Urothelium cell line (cell line): ENCODE data around the gene CLTB.
"Not testable (repeated sequence)": the region's sequence is repeated elsewhere in the genome, so short reads cannot be mapped to it uniquely, and the experiment has no call there.

Source experiments
- DNase-seq: peaks from one replicate; pipeline ENCODE4 v3.0.0; 2011; ENCODE audit warnings: low spot score, mixed read lengths
- FAIRE-seq: peaks from 2 replicates; lab custom pipeline; 2011; peaks lifted over from hg19 to GRCh38; lab: Jason Lieb, UNC

Gene CLTB

DNA sequence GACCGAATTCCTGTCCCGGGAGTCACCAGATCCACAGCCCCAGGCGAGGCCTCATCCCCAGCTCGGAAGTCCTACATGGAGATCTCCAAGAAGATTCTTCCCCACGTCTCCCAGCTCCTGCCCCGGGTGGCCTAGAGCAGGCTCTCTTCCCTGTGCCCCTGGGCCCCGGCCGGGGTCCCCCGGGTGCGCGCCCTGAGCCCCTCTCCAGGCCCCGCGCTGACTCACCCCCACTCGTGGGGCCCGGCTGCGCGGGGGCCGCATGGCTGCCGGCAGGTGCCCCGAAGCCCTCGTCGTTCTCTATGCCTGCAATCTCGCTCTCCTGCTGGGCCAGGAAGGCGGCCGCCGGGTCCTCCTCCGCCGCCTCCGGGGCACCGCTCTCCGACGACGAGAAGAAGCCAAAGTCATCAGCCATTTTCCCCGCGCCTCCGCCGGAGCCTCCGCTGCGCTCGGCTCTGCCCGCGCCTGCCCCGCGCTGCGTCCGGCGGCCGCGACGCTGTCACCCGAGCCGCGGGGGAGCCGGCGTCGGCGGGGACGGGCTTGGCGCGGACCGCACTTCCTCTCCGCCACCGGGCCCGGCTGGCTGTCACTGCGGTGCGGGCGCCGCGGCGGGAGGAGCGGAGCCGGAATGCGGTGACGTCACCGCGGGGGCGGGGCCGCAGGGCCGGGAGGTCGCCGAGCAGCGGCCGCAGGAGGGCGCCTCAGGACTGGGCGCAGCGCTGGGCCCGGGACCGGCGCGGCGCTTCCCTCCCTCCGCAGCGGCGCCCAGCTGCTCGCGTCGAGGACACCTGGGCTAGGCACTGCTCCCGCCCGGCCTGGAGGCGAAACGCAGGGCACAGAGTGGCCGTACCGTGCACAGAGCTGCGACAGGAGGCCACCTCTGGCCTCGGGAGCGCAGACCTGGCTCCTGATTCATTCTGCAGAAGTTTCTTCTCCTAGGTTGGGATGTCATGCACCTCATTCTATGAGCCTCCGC, at the start of gene CLTB:
Gene CLTB (minus strand): TSS at position 588 of the 973 bp plus-strand sequence. CDS start 176 bp downstream, at position 412.
- DNase-seq (peak; percentile 95), FAIRE-seq (peak; percentile 84)

GRCh38 chr5:176463113-176463764, 46.9 kb upstream of the CLTB start:
- FAIRE-seq (no peak), DNase-seq (no peak)

- FAIRE-seq: no peak
- DNase-seq: no peak
These were observed 45.0 kb upstream of the CLTB start for GRCh38 chr5:176461349-176461748.

DNA sequence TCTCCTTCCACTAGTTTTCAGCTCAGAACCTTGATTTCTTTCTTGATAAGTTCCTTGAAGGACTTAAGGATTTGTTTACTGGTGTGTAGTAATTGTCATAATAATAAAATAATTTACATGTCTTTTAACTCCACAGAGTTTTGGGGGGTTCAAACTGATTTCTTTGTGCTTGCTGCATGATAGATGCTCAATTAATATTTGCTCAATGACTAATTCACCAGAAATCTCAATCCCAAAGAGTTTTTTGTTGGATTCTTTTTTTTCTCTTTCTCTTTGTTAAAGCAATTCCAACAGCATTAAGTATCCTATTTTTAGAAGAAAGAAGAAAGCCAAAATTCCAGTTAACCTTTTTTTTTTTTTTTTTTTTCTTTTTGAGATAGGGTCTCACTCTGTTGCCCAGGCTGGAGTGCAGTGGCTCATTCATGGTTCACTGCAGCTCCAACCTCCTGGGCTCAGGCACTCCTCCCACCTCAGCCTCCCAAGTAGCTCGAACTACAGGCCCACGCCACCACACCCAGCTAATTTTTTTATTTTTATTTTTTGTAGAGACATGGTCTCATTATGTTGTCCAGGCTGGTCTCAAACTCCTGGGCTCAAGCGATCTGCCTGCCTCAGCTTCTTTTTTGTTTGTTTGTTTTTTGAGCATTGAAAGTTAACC, 42.7 kb upstream of the CLTB start:
- DNase-seq (no peak), FAIRE-seq (no peak)

DNA sequence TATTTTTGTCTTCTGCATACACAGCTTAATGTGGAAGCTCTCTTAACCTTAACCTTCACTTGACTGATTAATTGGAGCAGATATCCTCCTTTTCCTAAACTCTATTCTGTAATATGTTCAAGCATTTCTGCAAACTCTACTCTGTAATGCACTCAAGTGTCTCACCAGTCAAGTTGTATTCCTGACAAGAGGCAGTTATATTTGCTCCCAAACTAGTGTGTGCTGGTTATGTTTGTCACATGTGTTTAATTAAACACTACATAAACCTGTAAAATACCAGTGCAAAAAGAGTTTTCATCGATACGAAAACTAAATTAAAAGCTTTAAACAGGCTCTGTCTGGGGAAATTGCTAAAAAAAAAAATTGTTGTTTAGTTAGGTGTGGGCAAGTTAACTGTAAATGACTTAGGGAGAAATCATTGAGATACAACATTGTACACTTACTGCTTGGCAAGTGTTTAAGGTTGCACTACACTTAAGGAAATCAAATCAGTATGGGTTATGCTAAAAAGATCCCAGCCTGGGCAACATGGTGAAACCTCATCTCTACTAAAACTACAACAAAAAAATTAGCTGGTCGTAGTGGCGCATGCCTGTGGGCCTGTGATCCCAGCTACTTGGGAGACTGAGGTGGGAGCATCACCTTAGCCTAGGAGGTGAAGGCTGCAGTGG, 38.5 kb upstream of the CLTB start:
- DNase-seq: no peak
- no peak for FAIRE-seq

GRCh38 chr5:176450077-176450476, 33.7 kb upstream of the CLTB start:
- DNase-seq: no peak
- FAIRE-seq: no peak

DNA sequence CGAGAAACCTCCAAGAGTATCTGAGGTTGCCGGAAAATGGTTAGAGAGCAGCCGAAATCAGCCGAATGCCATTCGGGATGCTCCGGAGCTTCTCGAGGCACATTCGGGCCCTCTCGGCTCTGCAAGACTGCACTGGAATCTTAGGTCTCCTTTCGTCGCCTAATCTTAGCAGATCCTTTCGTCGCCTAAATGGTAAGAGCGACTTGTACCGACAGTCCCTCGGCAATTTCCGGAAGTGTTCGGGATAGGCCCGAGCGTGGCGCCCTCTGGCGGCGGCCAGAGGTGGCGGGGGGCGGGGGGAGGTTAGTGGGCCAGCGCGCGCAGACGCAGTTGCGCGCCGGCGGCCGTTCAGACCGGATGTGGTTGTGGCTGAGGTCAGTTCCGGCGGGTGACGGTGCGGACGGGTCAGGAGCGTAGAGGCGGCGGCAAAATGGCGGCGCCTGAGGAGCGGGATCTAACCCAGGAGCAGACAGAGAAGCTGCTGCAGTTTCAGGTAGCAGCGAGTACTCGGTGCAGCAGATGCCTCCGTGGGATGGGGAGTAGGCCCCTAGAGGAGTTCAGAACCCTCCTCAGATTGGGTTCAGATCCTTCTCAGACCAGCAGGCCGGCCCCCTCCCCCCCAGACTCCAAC, 31.8 kb upstream of the CLTB start, which contains the start of gene FAF2:
Gene FAF2 (plus strand): TSS at position 408 of the 631 bp plus-strand sequence. CDS start 23 bp downstream, at position 431.
- DNase-seq (peak; percentile 99), FAIRE-seq (peak; percentile 69)

DNA sequence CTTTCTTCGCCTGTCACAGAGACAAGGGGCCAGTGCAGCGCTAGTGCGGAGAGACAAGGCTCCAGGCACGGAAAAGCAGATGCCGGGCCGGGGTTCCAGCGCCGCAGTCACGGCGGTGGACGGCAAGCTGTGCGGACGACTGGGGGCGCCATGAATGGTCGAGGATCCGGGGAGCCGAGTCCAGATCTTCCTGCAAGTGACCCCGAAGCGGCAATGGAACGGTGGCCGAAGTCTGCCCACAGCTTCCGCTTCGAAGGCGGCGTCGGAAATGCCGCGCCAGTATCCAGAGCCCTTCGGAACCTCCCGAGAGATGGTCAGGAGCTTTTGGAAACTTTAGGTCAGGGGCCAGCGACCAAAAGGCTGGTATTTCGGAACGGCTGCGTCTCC, 31.2 kb upstream of the CLTB start:
- peak; percentile 36 for DNase-seq
- no peak for FAIRE-seq

DNA sequence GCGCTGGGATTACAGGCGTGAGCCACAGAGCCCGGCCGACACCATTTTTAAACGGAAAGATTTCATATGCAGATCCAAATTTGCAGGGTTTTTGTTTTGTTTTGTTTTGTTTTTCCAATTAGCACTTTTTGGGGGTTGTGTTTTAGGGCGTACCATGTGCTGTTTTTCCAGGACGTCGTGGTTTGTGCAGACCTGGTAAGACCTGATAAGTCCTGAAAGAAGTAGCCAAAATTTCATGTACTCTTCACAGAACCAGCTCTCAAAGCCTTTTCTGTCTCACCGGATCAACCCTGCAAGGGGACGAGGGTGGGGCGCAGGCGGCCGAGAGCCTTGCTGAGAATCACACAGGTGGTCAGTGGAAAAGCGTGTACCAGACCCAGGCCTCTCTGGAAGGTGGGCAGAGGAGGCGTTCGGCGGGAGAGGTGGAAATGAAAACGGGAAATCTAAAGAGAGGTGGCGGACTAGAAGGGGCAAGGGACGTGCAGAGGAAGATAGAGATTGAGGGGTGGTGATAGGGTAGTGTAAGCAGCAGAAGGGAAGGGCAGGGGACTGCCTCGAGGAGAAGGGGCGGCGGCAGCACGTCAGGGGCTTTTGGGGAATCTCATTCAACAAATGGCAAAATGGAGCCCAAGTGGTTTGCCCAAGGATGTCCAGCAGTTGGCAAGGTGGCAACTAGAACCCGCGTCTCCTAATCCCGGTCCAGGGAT, 30.7 kb upstream of the CLTB start:
- DNase-seq: no peak
- no peak for FAIRE-seq

DNA sequence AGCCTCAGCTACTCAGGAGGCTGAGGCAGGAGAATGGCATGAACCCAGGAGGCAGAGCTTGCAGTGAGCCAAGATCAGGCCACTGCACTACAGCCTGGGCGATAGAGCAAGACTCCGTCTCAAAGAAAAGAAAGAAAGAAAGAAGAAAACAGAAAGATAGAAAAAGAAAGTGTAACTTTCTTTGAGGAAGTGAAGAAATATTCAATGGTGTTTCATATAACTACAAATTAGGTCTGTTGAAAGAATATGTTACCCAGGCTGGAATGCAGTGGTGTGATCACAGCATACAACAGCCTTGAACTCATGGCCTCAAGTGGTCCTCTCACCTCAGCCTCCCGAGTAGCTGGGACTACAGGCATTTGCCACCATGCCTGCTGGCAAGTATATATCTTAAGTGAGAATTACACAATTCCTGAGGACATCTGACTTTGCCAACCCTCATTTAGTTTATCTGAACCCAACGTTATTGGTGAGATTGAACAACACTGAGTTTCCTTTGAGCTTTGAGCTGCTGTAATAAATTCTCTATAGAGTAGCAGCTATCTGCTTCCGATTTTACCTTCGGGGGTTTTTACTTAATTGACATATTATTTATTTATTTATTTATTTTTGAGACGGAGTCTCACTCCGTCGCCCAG, 29.8 kb upstream of the CLTB start:
- FAIRE-seq: no peak
- DNase-seq: no peak

GRCh38 chr5:176444742-176445141, 28.4 kb upstream of the CLTB start:
- DNase-seq (no peak), FAIRE-seq (no peak)

DNA sequence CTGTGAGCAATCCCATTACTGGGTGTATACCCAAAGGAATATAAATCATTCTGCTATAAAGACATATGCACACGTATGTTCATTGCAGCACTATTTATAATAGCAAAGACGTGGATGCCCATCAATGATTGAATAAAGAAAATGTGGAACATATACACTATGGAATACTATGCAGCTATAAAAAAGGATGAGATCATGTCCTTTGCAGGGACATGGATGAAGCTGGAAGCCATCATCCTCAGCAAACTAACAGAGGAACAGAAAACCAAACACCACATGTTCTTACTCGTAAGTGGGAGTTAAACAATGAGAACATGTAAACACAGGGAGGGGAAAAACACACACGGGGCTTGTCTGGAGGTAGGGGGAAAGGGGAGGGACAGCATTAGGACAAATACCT, 26.6 kb upstream of the CLTB start:
- not testable (repeated sequence) for DNase-seq, FAIRE-seq

- FAIRE-seq (no peak), DNase-seq (no peak)
These were observed 25.6 kb upstream of the CLTB start for GRCh38 chr5:176441921-176442323.

DNA sequence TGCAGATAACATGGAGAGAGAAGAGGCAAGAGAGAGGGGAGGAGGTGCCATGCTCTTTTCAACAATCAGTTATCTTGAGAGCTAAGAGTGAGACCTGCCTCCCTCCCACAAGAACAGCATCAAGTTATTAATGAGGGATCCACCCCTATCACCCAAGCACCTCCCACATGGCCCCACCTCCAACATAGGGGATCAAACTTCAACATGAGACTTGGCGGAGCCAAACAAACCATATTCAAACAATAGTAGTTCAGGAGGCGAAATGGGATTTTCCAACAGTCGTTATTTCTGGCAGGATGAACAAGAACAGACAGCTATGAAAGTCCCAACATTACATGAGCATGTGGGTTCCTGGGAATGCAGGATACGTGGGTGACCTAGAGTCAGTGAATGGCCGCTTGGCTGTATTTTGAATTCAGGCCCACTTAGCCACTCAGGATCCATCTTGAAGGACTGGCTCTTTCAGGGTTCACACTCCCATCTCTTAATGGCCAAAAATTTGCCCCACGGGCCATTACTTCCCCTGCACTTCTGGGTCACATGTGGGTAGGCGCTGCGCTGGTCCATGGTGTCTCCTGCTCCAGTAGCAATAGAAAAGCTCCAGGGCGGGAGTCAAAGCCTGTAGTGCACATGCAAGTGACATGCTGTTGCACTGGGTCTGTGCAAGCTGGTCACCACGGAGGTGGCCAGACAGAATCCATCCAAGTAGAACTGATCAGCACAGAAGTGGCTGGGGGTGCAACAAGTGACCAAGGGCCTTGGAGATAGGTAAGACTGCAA, 24.8 kb upstream of the CLTB start:
- DNase-seq (no peak), FAIRE-seq (no peak)

DNA sequence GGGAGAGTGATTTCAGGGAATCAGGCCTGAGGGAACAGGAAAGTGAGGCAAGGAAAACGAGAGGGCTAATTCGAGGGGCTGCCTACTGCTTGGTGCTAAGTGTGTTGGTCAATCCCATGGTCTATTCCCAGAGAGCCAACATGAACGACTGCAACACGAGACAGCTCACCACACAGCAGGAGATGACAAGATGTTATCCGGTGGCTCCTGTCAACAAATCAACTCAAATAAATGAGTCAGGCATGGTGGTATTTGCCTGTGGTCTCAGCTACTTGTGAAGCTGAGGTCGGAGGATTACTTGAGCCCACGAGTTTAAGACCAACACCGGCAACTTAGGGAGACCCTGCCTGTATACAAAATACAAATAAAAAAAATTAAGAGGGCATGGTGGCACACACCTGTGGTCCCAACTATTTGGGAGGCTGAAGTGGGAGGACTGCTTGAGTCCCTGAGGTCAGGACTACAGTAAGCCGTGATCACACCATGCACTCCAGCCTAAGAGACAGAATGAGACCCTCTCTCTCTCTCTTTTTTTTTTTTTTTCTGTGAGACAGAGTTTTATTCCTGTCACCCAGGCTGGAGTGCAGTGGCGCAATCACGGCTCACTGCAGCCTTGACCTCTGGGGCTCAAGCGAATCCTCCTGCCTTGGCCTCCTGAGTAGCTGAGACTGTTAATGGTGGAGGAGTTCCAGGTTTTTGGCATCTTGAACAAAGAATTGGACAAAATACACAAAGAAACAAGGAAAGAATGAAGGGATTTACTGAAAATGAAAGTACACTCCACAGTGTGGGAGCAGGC, 22.8 kb upstream of the CLTB start:
- peak; percentile 48 for DNase-seq
- FAIRE-seq: no peak

DNA sequence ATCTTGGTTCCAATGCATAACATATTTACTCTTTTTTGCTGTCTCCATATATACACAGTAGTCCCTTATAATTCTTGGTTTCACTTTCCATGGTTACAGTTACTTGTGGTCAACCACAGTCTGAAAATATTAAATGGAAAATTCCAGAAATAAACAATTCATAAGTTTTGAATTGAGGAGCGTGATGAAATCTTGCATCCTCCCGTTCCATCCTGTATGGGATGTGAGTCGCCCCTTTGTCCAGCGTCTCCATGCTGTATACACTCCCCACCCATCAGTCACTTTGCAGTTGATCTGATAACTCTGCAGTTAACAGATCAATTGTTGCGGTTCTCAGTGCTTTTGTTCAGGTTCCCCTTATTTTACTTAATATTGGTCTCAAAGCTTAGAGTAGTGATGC, 20.3 kb upstream of the CLTB start:
- FAIRE-seq (no peak), DNase-seq (no peak)

GRCh38 chr5:176432707-176433106, 16.4 kb upstream of the CLTB start:
- FAIRE-seq (no peak), DNase-seq (no peak)

DNA sequence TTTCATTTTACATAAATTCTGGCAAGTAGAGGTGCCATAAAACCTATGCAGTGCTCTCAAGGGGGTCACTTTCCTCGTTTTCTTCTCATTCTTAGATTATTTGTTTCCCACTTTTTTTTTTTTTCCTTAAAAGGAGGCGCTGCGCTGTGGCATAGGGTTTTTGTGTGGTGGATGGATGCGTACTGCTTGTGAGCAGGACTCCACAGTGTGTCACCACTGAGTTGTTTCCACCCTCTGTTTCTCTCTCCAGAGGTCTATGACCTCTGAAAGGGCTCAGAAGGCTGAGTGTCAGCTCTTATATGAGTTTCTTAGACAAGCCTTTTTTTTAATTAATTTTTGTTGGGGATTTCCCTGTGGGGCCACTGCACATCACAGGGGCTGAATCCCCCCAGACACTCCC, 13.6 kb upstream of the CLTB start:
- DNase-seq (no peak), FAIRE-seq (no peak)
